Panc1 (cell line): ENCODE measurements around the gene SYNPO. TPM values are rescaled to one million over a fixed set of nuclear protein-coding genes. Genes with fewer than 3 reads are reported as not detected.

Source experiments
- ATAC-seq: fragments of 200-7000 bp; cut with Tn5 transposase; 2 replicates; pipeline ENCODE4 v1.9.1; 2020; ENCODE audit warnings: mild to moderate bottlenecking, moderate library complexity
- BruUV-seq: library from RNA; stranded (reverse); fragments of 400-500 nt; replicated peaks from 2 replicates; lab custom pipeline; 2021; lab: Mats Ljungman, UMichigan
- CTCF ChIA-PET: fragments of 300-600 bp; sonication (Branson Sonifier 250); formaldehyde crosslinking; loops from one replicate; lab custom pipeline; 2022; ENCODE audit warnings: antibody characterized with exemption; lab: Charles Lee
- POLR2A ChIA-PET: fragments of 300-600 bp; sonication (Branson Sonifier 250); formaldehyde crosslinking; loops from one replicate; lab custom pipeline; 2022; ENCODE audit warnings: antibody characterized with exemption; lab: Charles Lee
- DNase-seq: peaks from one replicate; pipeline ENCODE4 v3.0.0-alpha.2; 2010; ENCODE audit warnings: low read depth, low spot score
- H3K27ac ChIP-seq: 2 replicates; pipeline ENCODE4 v1.5.1; 2011; ENCODE audit warnings: mild to moderate bottlenecking, low read length, inconsistent platforms
- H3K27me3 ChIP-seq: fragments of 200-500 bp; sonication (Bioruptor generic); 2 replicates; pipeline ENCODE4 v1.6.0; 2014; ENCODE audit warnings: low read length, inconsistent platforms; ENCODE audit not compliant: control insufficient read depth, insufficient read depth
- H3K36me3 ChIP-seq: fragments of 200-500 bp; sonication (Bioruptor generic); 2 replicates; pipeline ENCODE4 v1.5.1; 2014; ENCODE audit warnings: inconsistent platforms, mild to moderate bottlenecking, low read length, moderate library complexity; ENCODE audit not compliant: control insufficient read depth, insufficient read depth
- H3K4me1 ChIP-seq: 2 replicates; pipeline ENCODE4 v1.5.1; 2011; ENCODE audit warnings: inconsistent platforms, mild to moderate bottlenecking, low read length, moderate library complexity; ENCODE audit not compliant: control insufficient read depth, insufficient read depth
- H3K4me3 ChIP-seq, 2 experiments: 2 replicates each; pipeline ENCODE4 v1.5.1; 2011 to 2012; ENCODE audit warnings: low read depth in 2 of 2, low read length in 2 of 2, mild to moderate bottlenecking in 2 of 2, inconsistent platforms in 1 of 2, moderate library complexity in 1 of 2
- H3K9me3 ChIP-seq: fragments of 200-500 bp; sonication (Bioruptor generic); 2 replicates; pipeline ENCODE4 v1.5.1; 2014; ENCODE audit warnings: low read depth, mild to moderate bottlenecking, inconsistent platforms, low read length, moderate library complexity; ENCODE audit not compliant: control insufficient read depth, insufficient read depth
- CTCF ChIP-seq: fragments of 450-650 bp; IDR thresholded peaks from 2 replicates; pipeline ENCODE4 v1.5.1; 2017; ENCODE audit warnings: mild to moderate bottlenecking
- POLR2AphosphoS5 ChIP-seq: IDR thresholded peaks from 2 replicates; pipeline ENCODE4 v1.6.1; 2012; ENCODE audit warnings: mild to moderate bottlenecking, low read depth, low read length, moderate library complexity
- REST ChIP-seq, 2 experiments: IDR thresholded peaks; 2 replicates each; pipeline ENCODE4 v1.6.1; 2011 to 2012; ENCODE audit warnings: low read depth in 2 of 2, control low read depth in 1 of 2, low read length in 1 of 2, mild to moderate bottlenecking in 1 of 2, moderate library complexity in 1 of 2; ENCODE audit not compliant: insufficient read depth in 1 of 2
- SIN3A ChIP-seq: IDR thresholded peaks from 2 replicates; pipeline ENCODE4 v1.6.1; 2012; ENCODE audit warnings: low read depth, mild to moderate bottlenecking, low read length, moderate library complexity, borderline replicate concordance; ENCODE audit not compliant: insufficient read depth
- TCF7L2 ChIP-seq: IDR thresholded peaks from 2 replicates; pipeline ENCODE4 v1.6.1; 2011; ENCODE audit warnings: mild to moderate bottlenecking, low read depth, low read length, inconsistent platforms
- in situ Hi-C: cut with HindIII; loops from 2 replicates; pipeline ENCODE4 v1.10.0; 2016; ENCODE audit warnings: low sequenced_read_pairs, low pct_unique_long_range_greater_than_20kb
- intact Hi-C: fragments of 100-400 bp; cut with micrococcal nuclease; formaldehyde crosslinking; loops from one replicate; pipeline ENCODE4 v1.10.0; 2022; ENCODE audit not compliant: unreplicated experiment
- total RNA-seq: library from RNA; stranded (reverse); gene quantifications from one replicate; pipeline ENCODE4 v1.2.1, GENCODE V29; 2021; ENCODE audit not compliant: unreplicated experiment

SYNPO gene
- total RNA-seq, 1 experiment from 2014 or later, result 82.8 TPM

- ChIA-PET CTCF (interaction anchor here (1.0 to 1.2 kb wide), 3 partner anchors 79 to 146 kb away, joined by 3 to 4 read pairs (median 3); partner anchors contain the start of genes IRGM and SMIM3), POLR2A (no interaction called here)
- H3K27ac ChIP-seq, result peak overlapping the region; percentile 90
- ATAC-seq (peak; percentile 4; the same call in 1 of the 2 replicates), DNase-seq (no peak)
- intact Hi-C loops, result loop anchor here (5.0 kb wide), 1 partner anchor 138 kb away; no protein-coding TSS in a partner anchor
- no peaks in the 10 kb centered on the region for H3K27me3 ChIP-seq
- peaks cover 31% of the 10 kb centered on the region for H3K36me3 ChIP-seq
- TF ChIP-seq POLR2AphosphoS5, result no peak
- no TSS peak for BruUV-seq
- H3K4me3 ChIP-seq, result peak overlapping the region; percentile 89 to 98
- H3K4me1 ChIP-seq, result peaks cover 14% of the 10 kb centered on the region
- in situ Hi-C loops, result no loop called here
- H3K9me3 ChIP-seq, result no peaks in the 10 kb centered on the region
Measured at GRCh38 chr5:150700246-150700593, 59.8 kb downstream of the SYNPO start.

GRCh38 chr5:150700594-150701377 is 60.3 kb downstream of the SYNPO start, which contains the start of gene RBM22:
RBM22 (minus strand) TSS chr5:150701062; CDS start chr5:150700985, 77 bp downstream.
- Histone ChIP-seq H3K27ac (peak within 1 kb of the TSS; percentile 90), H3K4me3 (peak within 1 kb of the TSS; percentile 89 to 98), H3K9me3 (no peaks in the 10 kb centered on the region), H3K36me3 (peaks cover 25% of the 10 kb centered on the region), H3K4me1 (peaks cover 14% of the 10 kb centered on the region), H3K27me3 (no peaks in the 10 kb centered on the region)
- intact Hi-C loops (loop anchor here (5.0 kb wide), 1 partner anchor 138 kb away; no protein-coding TSS in a partner anchor), in situ Hi-C loops (no loop called here)
- peak; percentile 62 for DNase-seq
- peak; percentile 98 for ATAC-seq
- ChIA-PET POLR2A (interaction anchor here (0.6 kb wide), 1 partner anchor 29 kb away, joined by 13 read pairs; no protein-coding TSS in a partner anchor), CTCF (interaction anchor here (0.6 to 1.2 kb wide), 4 partner anchors 78 to 146 kb away, joined by 3 to 4 read pairs (median 3); partner anchors contain the start of genes IRGM and SMIM3)
- no TSS peak for BruUV-seq
- TF ChIP-seq REST (IDR thresholded peaks at IDR 0.05; ENCODE audit: insufficient read depth in 1 of 2, low read depth in 2 of 2, low read length in 1 of 2) (0 out of 4 replicates have a peak, but pooled peaks of 1 of the 2 experiments have one; percentile 9), CTCF (peak; percentile 82), TCF7L2 (peak; percentile 54; the same call in 1 of the 2 replicates), POLR2AphosphoS5 (peak; percentile 84; the same call in 1 of the 2 replicates), SIN3A (peak; percentile 51; the same call in 1 of the 2 replicates)
